ENCODE results near the gene TFPI.

GRCh38 chr2:187486241-187486640, 68.0 kb downstream of the TFPI start:
- TF ChIP-seq MYBL2 (CRISPR knock-in tag; IDR thresholded peaks at IDR 0.05) (no peak), CTCF (IDR thresholded peaks at IDR 0.05) (no peak), ETV6 (CRISPR knock-in tag; IDR thresholded peaks at IDR 0.05) (no peak), E2F4 (CRISPR knock-in tag; IDR thresholded peaks at IDR 0.05; ENCODE audit: borderline replicate concordance, low read depth) (no peak), JUN (CRISPR knock-in tag; IDR thresholded peaks at IDR 0.05) (no peak)
